Epithelial cell of esophagus (primary cell): ENCODE data around the gene GAA.

Experiments
- DNase-seq: peaks from one replicate; pipeline ENCODE4 v3.0.0; 2010; ENCODE audit warnings: low read depth
- H3K4me3 ChIP-seq: 2 replicates; pipeline ENCODE4 v1.5.1; 2011; ENCODE audit warnings: mild to moderate bottlenecking, low read length, control low read depth
- CTCF ChIP-seq: IDR thresholded peaks from 2 replicates; pipeline ENCODE4 v1.5.1; 2011; ENCODE audit warnings: low read depth, mild to moderate bottlenecking, low read length, control low read depth, inconsistent platforms; ENCODE audit not compliant: insufficient read depth; ENCODE audit errors: missing control alignments

GAA gene

GRCh38 chr17:80061421-80061820 is 40.0 kb upstream of the GAA start:
- no peak for TF ChIP-seq CTCF
- H3K4me3 ChIP-seq: no peak overlapping the region
- no peak for DNase-seq

GRCh38 chr17:80063830-80064585 is 37.4 kb upstream of the GAA start:
- TF ChIP-seq CTCF: no peak
- DNase-seq: peak; percentile 66

GRCh38 chr17:80064696-80065095 is 36.7 kb upstream of the GAA start:
- no peak for DNase-seq
- no peak for TF ChIP-seq CTCF
- H3K4me3 ChIP-seq: no peak overlapping the region

More at GRCh38 chr17:80063830-80064585, 37.4 kb upstream of the GAA start:
- H3K4me3 ChIP-seq: no peak overlapping the region

GRCh38 chr17:80065478-80066170 is 35.8 kb upstream of the GAA start:
- no peak for TF ChIP-seq CTCF
- no peak overlapping the region for H3K4me3 ChIP-seq
- DNase-seq: no peak

- no peak for DNase-seq
- TF ChIP-seq CTCF: no peak
- H3K4me3 ChIP-seq: no peak overlapping the region
These were observed 33.9 kb upstream of the GAA start for GRCh38 chr17:80067393-80067986.

- TF ChIP-seq CTCF: no peak
- DNase-seq: no peak
- H3K4me3 ChIP-seq: no peak overlapping the region
These were observed 32.8 kb upstream of the GAA start for GRCh38 chr17:80068301-80069222.
